GM13976 (cell line): ENCODE results near the gene CADPS.

ENCODE experiments used
- DNase-seq: peaks from one replicate; pipeline ENCODE4 v3.0.0; 2012; ENCODE audit warnings: low spot score
- in situ Hi-C: fragments of 300-500 bp; cut with MboI; formaldehyde crosslinking; loops from one replicate; pipeline ENCODE4 v1.12.0; 2022; ENCODE audit warnings: low sequenced_read_pairs, mixed read lengths, inconsistent platforms; ENCODE audit not compliant: unreplicated experiment
- TF ChIP-seq, protein P1 (sequence below): IDR thresholded peaks from 2 replicates; pipeline ENCODE4 v1.5.1; 2012; ENCODE audit warnings: borderline replicate concordance, mild to moderate bottlenecking; ENCODE audit not compliant: insufficient read depth; ENCODE audit errors: extremely low read depth, missing control alignments, control extremely low read depth

Gene CADPS

DNA sequence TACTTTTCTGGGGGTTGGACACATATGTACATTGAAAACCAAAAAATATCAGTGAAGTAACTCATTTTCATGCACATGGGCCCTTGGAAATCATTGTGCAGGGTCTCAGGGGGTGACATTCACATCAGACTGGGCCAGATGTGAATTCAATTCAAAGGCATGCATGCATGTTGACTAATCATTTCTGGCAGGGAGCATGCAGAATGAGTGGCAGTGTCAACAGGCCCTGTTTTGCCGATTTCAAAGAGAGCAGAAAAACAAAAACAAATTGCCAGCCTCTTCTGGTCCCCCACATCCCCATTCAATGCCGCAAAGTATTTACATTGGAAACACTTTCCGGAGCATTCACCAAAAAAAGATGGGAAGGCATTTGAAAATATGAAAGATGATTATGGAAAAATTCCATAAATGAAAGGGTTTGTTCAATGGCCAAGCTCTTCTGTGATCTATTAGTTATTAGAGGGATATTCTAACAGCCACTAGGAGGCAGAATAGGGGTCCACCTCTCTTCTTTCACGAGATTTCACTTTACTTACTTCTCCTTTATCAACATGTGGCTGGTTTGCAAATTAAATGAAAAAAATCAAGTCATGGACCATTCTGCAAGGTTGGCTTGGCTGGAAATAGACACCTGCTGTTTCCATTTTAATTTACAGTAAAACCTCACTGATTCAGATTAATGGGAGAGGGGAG is 382.0 kb downstream of the CADPS start:
- DNase-seq: no peak
- in situ Hi-C loops: no loop called here
- TF ChIP-seq, protein P1, sequence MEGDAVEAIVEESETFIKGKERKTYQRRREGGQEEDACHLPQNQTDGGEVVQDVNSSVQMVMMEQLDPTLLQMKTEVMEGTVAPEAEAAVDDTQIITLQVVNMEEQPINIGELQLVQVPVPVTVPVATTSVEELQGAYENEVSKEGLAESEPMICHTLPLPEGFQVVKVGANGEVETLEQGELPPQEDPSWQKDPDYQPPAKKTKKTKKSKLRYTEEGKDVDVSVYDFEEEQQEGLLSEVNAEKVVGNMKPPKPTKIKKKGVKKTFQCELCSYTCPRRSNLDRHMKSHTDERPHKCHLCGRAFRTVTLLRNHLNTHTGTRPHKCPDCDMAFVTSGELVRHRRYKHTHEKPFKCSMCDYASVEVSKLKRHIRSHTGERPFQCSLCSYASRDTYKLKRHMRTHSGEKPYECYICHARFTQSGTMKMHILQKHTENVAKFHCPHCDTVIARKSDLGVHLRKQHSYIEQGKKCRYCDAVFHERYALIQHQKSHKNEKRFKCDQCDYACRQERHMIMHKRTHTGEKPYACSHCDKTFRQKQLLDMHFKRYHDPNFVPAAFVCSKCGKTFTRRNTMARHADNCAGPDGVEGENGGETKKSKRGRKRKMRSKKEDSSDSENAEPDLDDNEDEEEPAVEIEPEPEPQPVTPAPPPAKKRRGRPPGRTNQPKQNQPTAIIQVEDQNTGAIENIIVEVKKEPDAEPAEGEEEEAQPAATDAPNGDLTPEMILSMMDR: no peak

DNA sequence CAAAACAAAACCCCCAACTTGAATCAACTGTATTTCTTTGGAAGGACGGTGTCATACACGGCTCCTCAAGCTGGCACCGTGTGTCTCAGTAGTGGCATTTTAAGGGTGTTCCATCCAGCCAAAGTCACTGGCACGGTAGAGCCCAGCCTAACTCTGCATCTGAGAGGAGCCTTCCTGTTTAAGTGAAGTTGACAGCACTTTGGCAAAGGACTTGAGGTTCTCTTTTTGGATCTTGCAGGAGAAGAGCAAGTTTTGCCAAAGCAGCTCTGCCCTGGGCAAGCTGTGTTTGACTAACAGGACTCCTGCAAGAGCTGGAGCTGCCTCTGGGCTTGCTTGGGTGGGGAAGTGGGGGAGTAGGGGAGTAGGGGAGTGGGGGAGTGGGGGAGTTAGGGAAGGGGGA is 392.3 kb downstream of the CADPS start:
- TF ChIP-seq, protein P1: no peak
- in situ Hi-C loops: no loop called here

DNA sequence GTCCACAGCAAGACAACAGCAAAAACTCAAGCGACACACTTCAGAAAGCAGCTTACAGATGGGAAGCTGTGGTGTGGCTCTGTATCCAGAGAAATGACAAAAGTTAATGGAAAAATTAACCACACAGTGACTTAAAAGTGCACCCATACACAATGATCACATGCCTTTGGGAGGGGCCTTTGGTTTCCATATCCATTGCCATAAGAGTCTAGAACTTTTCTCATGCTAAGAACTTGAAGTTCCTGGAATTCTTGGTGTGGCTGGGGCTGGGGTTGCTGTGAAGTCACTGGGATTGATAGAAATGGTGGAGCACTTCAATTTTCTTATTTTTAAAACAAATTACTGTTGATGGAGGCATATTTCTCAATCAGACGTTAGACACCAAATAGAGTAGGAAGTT is 393.3 kb downstream of the CADPS start:
- in situ Hi-C loops: no loop called here
- TF ChIP-seq, protein P1: no peak
- no peak for DNase-seq

More for the DNA sequence above, 392.3 kb downstream of the CADPS start:
- no peak for DNase-seq

DNA sequence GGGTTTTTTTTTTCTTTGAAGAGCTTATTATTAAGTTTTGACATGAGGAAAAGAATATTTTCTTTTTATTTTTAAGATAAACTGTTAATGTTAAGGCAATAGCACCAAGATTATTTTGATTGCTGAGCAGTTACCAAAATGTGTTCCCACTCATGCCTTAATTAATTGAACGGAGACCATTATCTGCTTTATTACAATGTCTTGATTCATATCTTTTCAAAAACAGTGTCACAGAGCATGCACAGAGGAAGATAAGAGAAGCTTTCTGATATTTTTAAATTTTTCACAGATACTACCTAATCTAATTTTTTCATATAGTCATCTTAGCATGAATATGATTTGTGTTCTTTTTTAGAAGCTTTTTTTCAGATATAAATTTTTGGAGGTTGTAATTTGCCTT is 395.2 kb downstream of the CADPS start:
- TF ChIP-seq, protein P1: no peak
- in situ Hi-C loops: no loop called here
- DNase-seq: no peak

DNA sequence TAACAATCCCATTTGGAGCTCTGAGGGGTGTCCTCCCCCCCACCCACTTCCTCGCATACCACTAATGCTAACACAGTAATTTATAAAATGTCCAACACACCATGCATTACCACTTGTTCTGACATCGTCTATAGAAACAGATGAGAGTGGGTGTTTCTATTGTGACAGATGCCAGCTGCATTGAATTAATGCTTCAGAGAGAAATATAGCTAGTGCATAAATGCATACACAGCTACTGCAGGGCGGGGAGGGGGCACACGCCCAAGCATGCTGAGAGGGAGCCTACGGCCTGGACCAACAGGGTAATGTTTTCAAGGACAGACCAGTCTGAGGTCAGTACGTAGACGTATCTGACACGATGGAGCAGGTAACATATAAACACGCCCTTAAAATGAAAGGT is 395.9 kb downstream of the CADPS start:
- in situ Hi-C loops: no loop called here
- DNase-seq: no peak
- TF ChIP-seq, protein P1: no peak

DNA sequence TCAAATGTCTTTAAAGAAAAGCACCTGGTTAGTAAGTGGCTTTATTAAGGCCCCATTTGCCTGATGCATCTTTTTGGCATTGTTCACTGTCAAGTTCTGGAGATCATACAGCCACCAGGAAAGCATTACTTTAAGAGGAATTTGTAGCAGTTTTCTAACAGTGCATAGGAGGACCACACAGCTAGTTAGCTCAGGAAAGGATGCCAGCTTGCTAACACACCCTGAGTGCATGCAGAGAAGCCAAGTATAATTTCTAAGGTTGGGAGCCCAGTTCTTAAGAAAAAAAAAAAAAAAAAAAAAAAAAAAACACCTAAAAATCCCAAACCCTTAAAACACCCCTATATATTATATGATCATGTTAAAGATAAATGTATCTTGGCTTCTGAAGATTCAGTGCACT is 399.9 kb downstream of the CADPS start:
- TF ChIP-seq, protein P1: no peak
- DNase-seq: no peak
- in situ Hi-C loops: no loop called here
